HEK293T (cell line): Measurements from ENCODE around the gene RNF208.

Source experiments
- ARNT ChIP-seq: fragments of 450-650 bp; IDR thresholded peaks from 2 replicates; pipeline ENCODE4 v1.6.1; 2017; ENCODE audit warnings: mild to moderate bottlenecking
- FOXA1 ChIP-seq: fragments of 450-650 bp; IDR thresholded peaks from 2 replicates; pipeline ENCODE4 v1.6.1; 2016; ENCODE audit warnings: mild to moderate bottlenecking
- FOXK2 ChIP-seq: fragments of 450-650 bp; IDR thresholded peaks from 2 replicates; pipeline ENCODE4 v1.6.1; 2016; ENCODE audit warnings: mild to moderate bottlenecking
- FOXM1 ChIP-seq: fragments of 450-650 bp; IDR thresholded peaks from 2 replicates; pipeline ENCODE4 v1.6.1; 2017; ENCODE audit warnings: mild to moderate bottlenecking, borderline replicate concordance
- TARDBP ChIP-seq: fragments of 450-650 bp; IDR thresholded peaks from 2 replicates; pipeline ENCODE4 v1.6.1; 2016
- TF ChIP-seq, protein P1 (sequence below): fragments of 450-650 bp; IDR thresholded peaks from 2 replicates; pipeline ENCODE4 v1.6.1; 2016

- TF ChIP-seq FOXK2 (no peak), TARDBP (no peak), FOXA1 (no peak), ARNT (no peak), FOXM1 (no peak)
- TF ChIP-seq, protein P1, sequence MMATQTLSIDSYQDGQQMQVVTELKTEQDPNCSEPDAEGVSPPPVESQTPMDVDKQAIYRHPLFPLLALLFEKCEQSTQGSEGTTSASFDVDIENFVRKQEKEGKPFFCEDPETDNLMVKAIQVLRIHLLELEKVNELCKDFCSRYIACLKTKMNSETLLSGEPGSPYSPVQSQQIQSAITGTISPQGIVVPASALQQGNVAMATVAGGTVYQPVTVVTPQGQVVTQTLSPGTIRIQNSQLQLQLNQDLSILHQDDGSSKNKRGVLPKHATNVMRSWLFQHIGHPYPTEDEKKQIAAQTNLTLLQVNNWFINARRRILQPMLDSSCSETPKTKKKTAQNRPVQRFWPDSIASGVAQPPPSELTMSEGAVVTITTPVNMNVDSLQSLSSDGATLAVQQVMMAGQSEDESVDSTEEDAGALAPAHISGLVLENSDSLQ, result no peak
Observed at GRCh38 chr9:137228968-137229896, 7.2 kb upstream of the RNF208 start.
